Measurements from ENCODE around the gene IKZF1. TPM values are rescaled to one million over a fixed set of nuclear protein-coding genes. Genes with fewer than 3 reads are reported as not detected.

Gene IKZF1
- total and polyA plus RNA-seq, 2 of the 4 experiments (the other 2 are of a cell fraction), result not detected

- ChIA-PET CTCF (no interaction called here), POLR2A (ENCODE audit: unreplicated experiment) (no interaction called here)
- Histone ChIP-seq H2BK15ac (ENCODE audit: low read depth, low read length) (no peak overlapping the region), H2AK5ac (ENCODE audit: low read depth, low read length) (no peak overlapping the region), H3K36me3 (ENCODE audit: control insufficient read depth, insufficient read depth, low read length) (no peaks in the 10 kb centered on the region), H3K56ac (ENCODE audit: extremely low read depth, insufficient read depth, low read length) (no peak overlapping the region), H2BK20ac (ENCODE audit: low read depth, low read length) (no peak overlapping the region), H4K5ac (ENCODE audit: low read depth, low read length) (no peak overlapping the region), H2AFZ (replicated peaks; ENCODE audit: low read length, poor library complexity) (no peak overlapping the region), H3K27ac (ENCODE audit: insufficient read depth, low read length) (no peak overlapping the region), H2BK5ac (ENCODE audit: low read depth, low read length, poor library complexity, severe bottlenecking) (no peak overlapping the region), H3K9me3 (ENCODE audit: control insufficient read depth, insufficient read depth, low read length) (no peaks in the 10 kb centered on the region), H3K4me3 (ENCODE audit: insufficient read depth, low read depth, low read length) (no peak overlapping the region), H3K9me1 (ENCODE audit: insufficient read depth, low read length) (no peaks in the 10 kb centered on the region), H3K18ac (ENCODE audit: low read depth, low read length) (no peak overlapping the region), H3K79me1 (ENCODE audit: low read depth in 1 of 2, low read length in 2 of 2) (no peaks in the 10 kb centered on the region), H3K4ac (ENCODE audit: low read depth, low read length) (no peak overlapping the region), H2AK9ac (replicated peaks; ENCODE audit: low read depth, low read length, poor library complexity) (no peak overlapping the region), H3K9ac (ENCODE audit: low read depth, low read length) (no peak overlapping the region), H3K4me1 (ENCODE audit: control insufficient read depth, insufficient read depth, low read length) (no peaks in the 10 kb centered on the region), H3K27me3 (ENCODE audit: control insufficient read depth, insufficient read depth, low read length) (no peaks in the 10 kb centered on the region), H2BK120ac (ENCODE audit: low read depth, low read length) (no peak overlapping the region), H4K91ac (ENCODE audit: insufficient read depth, low read depth, low read length) (no peak overlapping the region), H4K20me1 (ENCODE audit: insufficient read depth, low read length) (no peaks in the 10 kb centered on the region), H3K23ac (ENCODE audit: low read depth, low read length) (no peak overlapping the region), H3K14ac (replicated peaks; ENCODE audit: low read depth, low read length) (no peak overlapping the region), H3K4me2 (ENCODE audit: low read depth, low read length) (no peak overlapping the region), H4K8ac (ENCODE audit: low read depth in 2 of 2, low read length in 2 of 2) (no peak overlapping the region)
- ATAC-seq (ENCODE audit: low read depth) (no peak), DNase-seq (no peak)
- no TSS peak for BruUV-seq (replicated peaks)
- dilution Hi-C loops (cut with HindIII; ENCODE audit: low sequenced_read_pairs, unreplicated experiment), result no loop called here
- intact Hi-C loops (cut with micrococcal nuclease), result no loop called here
- in situ Hi-C loops (cut with MboI; ENCODE audit: low sequenced_read_pairs), result no loop called here
- 34% methylated on average over 2 of the region's 5 CpGs; no CpG with 5 or more reads in 1 of the 2 experiments for WGBS, 2 experiments (ENCODE audit: extremely low coverage in 2 of 2, insufficient read length in 1 of 2)
- TF ChIP-seq POLR2A (IDR thresholded peaks at IDR 0.05; ENCODE audit: low read depth, low read length) (no peak), RCOR1 (IDR thresholded peaks at IDR 0.05; ENCODE audit: insufficient replicate concordance, low read length) (no peak), BHLHE40 (IDR thresholded peaks at IDR 0.05; ENCODE audit: low read depth, low read length) (no peak), RFX5 (IDR thresholded peaks at IDR 0.05; ENCODE audit: low read depth, low read length) (no peak), MAFK (IDR thresholded peaks at IDR 0.05; ENCODE audit: low read depth, low read length) (no peak), MXI1 (IDR thresholded peaks at IDR 0.05; ENCODE audit: borderline replicate concordance, low read depth, low read length) (no peak), RAD21 (IDR thresholded peaks at IDR 0.05; ENCODE audit: low read length) (no peak), SMC3 (IDR thresholded peaks at IDR 0.05; ENCODE audit: low read depth, low read length) (no peak), CTCF (conservative IDR thresholded peaks at IDR 0.05; ENCODE audit: low read depth, low read length) (no peak), USF2 (IDR thresholded peaks at IDR 0.05; ENCODE audit: low read depth, low read length) (no peak), CHD1 (IDR thresholded peaks at IDR 0.05; ENCODE audit: low read depth, low read length) (no peak)
Measured at GRCh38 chr7:50270531-50271018, 33.9 kb upstream of the IKZF1 start.
